Embryonic facial prominence (tissue), 1 donor: Measurements from ENCODE around the gene PKDCC.
A peak's percentile ranks its signal among the peaks of the same experiment; 100 is the strongest.
"Not testable (repeated sequence)": the region's sequence is repeated elsewhere in the genome, so short reads cannot be mapped to it uniquely, and the experiment has no call there.

ENCODE experiments used
- DNase-seq: peaks from one replicate; pipeline ENCODE4 v3.0.0-alpha.2; 2016; ENCODE audit errors: extremely low spot score

PKDCC gene

DNA sequence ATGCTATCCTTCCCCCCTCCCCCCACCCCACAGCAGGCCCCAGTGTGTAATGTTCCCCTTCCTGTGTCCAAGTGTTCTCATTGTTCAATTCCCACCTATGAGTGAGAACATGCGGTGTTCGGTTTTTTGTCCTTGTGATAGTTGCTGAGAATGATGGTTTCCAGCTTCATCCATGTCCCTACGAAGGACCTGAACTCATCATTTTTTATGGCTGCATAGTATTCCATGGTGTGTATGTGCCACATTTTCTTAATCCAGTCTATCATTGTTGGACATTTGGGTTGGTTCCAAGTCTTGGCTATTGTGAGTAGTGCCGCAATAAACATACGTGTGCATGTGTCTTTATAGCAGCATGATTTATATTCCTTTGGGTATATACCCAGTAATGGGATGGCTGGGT is 17.9 kb downstream of the PKDCC start:
- not testable (repeated sequence) for DNase-seq

DNA sequence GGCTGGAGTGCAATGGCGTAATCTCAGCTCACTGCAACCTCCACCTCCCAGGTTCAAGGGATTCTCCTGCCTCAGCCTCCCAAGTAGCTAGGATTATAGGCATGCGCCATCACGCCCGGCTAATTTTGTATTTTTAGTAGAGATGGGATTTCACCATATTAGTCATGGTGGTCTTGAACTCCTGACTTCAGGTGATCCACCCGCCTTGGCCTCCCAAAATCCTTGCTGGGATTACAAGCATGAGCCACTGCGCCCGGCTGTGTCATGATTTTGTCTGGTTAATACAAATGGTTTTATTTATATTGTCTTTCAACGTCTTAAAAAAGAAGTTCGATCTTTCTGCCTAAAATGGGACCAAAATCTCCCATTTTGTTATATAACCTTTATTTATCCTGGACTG is 19.2 kb downstream of the PKDCC start:
- not testable (repeated sequence) for DNase-seq

DNA sequence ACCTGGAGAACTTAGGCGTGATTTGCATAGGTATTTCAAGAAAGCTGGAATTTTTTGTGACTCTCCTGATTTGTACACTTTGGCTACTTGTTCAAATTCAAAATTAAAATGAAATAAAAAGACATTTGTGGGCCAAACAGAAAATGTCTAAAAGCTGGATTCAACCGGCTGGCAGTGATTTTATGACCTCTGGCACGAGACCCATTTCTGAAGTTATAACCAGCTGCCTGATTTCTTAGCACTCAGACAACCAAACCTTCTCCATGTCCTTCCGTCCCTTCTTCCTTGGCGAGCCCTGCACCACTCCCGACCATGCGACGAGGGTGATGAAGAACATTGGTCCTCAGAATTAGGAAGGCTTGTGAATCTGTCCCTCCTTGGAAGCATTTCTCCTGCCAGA is 19.7 kb downstream of the PKDCC start:
- no peak for DNase-seq

DNA sequence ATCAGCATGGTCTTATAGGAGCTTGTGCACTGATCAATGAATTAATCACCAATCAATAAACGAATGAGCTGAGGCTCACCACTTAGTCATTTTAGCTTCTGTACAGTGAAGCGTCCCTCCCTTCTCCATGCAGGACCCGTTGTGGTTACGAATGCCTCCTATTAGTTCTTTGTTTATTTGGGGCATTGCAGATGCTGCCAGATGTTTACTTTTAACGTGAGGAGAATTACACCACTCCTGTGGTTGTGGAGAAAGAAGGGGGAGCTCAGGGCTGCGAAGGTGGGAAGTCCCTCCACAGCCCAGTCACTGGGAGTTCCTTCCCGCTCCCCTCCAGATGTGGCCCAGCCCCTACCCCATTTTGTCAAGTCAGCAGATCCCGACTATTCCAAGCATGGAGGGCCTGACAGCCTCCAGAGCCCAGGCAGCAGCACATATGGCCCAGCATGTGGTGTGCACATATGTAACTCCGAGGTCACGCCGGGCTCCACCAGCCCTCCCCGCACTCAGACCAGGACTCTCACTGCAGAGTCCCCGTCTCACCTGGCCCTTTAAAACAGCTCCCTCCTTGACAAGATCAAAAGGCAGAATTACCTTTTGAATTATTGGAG is 20.9 kb downstream of the PKDCC start:
- DNase-seq: no peak

DNA sequence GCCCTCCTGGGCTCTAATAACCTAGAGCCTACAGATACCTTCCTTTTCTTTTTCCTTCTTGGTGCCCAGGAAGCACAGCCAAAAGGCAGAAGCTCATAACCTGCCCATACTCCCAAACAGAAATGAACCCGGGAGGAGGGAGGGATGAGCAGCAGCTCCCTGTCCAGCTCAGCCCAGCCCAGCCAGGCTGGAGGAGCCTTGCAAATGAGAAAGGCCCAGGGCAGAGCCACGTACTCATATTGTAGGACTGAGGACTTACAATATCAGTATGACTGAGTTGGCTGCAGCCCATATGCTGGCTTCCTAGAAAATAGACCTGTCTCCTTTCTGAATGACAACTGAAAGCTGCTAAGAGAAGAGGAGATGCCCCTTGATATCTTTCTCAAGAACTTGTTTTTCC is 21.7 kb downstream of the PKDCC start:
- no peak for DNase-seq

DNA sequence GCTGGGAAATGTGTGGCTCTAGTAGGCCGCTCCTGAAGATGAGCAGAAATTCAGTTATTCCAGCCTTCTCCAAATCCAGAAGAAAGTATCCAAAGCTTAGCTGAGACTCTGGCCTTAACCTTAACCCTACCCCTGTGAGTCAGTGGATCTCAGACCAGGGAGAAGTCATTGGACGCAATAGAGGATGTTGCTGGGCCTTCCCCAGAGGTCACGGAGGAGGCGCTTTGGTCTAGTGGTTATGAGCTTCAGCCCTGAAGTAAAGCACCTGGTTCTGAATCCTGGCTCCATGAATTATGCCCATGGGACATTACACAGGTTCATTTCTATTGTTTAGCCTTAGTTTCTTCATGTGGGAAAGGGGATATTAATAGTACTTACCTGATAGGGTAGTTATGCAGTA is 24.0 kb downstream of the PKDCC start:
- DNase-seq: no peak

DNA sequence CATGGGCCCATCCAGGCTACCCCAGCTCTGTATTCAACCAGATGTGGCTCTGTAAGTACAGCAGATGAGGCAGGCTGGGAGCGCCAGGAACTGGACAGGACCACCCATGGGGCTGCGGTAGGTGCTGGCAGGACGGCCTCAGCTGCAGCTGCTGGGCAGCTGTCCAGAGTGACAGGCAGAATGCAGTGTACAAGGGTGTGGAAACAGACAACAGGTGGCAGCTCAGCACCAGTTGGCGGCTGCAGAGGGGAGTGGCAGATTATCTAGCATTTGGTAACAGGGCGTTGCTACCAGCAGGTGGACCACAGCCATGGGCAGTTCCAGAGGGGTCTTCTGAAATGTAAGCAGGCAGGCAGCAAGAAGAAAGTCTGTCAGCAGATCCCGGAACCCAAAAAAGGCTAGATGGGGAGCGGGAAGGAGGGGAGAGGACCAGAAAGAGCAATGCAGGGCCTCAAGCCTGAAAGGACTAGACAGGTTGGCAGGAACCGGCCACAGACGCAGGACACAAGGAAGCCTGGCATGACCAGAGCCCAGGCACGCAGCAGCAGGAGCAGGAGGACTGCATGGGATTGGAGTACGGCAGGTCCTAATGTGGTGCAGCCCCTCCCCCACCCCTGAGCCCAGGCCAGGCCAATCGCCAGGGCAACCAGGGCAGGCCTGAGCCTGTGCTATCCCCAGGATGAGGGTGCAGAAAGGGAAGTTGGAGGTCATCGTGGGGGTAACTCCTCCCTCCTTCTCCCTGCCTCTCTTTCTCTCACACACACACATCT is 24.7 kb downstream of the PKDCC start:
- DNase-seq: no peak

DNA sequence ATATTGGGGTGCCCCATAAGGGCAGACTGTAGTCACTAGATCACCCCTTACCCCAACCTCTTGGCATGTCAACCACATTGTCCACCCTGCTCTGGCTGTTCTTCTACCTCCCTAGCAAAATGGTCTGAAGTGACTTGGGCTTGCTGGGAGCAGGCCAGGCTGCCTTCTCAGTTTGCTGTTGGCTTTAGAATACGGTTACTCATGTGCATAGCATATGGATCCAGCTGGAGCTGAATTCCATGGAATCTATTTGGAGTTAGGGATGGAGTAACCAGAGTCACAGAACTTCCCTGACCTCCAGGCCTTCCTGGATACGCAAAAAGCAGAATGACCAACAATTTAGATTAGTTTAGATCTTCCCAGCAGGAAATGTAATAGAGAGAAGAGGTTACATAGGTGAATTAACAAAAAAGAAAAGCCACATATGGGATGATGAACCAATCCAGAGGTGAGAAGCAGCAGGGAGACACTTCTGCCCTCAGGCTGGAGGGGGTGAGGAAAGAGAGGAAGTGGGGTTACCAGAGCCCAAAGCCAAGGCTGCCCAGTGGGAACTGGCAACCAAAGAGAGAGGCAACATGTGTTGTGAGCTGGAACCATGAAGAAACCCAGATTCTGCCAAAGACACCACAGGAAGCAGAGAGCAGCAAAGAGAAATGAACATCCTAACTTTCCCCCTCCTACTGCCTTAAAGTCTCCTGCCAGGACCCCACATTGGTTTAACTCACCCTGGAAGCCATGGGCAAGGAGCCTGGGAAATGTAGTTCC is 26.1 kb downstream of the PKDCC start:
- no peak for DNase-seq

DNA sequence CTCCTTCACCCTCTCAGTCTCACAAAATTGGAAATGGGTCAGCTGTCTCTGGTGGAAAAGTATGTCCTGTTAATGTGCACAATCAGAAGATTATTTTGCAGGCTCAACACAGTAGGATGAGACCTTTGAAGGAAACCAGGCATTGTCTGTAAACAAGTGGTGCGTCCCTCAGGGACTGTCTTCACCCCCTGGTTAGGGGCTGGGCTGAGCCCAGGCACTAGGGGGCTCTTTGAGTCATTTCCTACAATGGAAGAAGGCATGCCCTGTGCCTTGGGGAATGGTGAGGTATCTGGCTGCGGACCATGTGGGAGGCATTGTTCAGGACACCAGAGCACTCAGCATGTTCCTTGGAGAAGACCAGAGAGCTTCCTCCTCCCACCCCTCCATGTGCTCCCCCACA is 26.8 kb downstream of the PKDCC start:
- DNase-seq: no peak

DNA sequence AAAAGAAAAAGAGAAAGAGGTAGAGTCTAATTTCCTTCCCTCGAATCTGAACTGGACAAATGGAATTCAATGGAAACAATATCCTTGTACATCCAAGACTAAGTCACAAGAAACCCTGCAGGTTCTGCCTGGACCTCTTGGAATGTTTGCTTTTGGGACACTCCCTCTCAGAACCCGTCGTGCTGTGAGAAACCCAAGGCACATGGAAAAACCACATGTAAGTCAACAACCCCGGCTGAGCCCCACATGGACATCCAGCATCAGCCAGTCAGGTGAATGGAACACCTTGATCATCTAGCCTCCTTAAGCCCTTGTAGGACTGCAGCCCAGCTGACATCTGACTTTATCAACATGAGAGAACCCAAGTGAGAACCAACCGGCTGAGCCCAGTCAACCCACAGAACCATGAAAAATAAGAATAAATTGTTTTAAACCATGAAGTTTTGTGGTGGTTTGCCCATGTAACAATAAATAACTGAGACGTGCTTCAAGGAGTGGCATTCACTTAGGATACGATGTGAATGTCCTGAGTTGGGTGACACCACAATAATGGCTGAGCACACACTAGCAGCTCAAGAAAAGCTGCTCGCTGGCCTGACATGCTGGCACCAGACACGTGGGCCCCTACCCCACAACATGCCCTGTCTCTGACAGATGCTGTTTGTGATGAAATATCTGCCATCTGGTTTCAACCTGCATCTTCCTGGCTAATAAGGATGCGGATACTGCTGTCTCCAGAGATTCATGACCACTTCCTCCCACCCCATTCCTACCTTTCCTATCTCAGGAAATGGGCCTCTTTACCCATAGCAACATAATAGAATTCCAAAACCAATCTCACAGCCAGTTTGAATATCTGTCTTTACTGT is 28.8 kb downstream of the PKDCC start:
- no peak for DNase-seq

DNA sequence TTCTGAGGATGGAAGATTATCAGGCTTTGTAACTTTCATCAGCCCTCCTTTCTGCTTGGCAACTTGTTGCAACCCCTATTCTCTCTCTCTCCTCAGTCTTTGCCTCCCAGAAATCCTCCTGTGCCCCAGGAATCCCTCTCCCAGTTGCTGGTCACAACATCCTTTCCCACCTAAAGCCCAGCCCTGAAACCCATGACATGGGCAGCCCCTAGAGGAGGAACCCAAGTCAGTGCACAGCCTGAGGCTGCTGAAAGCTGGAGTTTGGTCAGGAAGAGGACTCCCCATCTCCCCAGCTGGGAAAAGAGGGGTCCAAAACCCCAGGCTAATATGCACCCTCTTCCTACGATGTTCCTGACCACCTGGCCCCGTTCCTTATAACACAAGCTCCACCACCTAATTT is 29.5 kb downstream of the PKDCC start:
- DNase-seq: no peak

DNA sequence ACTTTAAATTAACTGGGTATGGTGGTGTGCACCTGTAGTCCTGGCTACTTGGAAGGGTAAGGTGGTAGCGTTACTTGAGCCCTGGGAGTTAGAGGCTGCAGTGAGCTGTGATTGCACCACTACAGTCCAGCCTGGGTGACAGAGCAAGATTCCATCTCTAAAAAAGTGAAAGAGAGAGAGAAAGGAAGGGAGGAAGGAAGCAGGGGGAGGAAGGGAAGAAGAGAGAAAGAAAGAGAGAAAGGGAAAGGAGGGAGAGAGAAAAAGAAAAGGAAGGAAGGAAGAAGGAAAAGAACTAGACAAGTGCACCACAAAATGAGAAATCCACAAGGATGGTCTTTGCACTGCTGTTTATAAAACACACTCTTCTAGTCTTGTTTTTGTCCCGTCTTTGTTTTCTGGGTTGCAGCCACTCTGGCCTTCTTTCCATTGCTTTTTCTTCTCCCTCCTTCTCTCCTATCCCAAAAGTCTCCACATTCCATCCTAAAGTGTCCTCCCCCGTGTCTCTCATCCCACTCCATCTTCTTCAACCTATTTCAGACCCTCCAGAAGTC is 32.0 kb downstream of the PKDCC start:
- DNase-seq: no peak

DNA sequence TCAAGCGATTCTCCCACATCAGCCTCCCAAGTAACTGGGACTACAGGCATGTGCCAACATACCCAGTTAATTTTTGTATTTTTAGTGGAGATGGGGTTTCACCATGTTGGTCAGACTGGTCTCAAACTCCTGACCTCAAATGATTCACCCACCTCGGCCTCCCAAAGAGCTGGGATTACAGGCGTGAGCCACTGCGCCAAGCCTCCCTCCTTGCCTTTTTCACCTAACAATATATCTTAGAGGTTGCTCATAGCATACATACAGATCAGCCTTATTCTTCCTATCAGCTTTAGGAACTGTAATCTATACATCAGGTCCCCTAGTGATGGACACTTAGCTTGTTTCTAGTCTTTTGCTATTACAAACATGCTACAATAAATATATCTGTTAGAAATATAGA is 33.3 kb downstream of the PKDCC start:
- DNase-seq: not testable (repeated sequence)

DNA sequence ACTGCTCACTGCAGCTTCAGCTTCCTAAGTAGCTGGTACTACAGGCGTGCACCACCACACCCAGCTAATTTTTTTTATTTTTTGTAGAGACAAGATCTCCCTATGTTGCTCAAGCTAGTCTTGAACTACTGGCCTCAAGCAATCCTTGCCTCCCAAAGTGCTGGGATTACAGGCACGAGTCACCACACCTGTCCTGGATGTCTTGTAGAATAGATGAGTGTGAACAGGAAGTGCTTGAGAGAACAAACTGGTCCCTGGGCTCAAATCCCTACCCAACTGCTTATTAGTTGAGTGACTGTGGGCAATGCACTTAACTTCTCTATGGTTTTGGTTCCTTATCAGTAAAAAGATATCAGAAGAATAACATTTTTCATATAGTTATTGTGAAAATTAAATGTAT is 34.2 kb downstream of the PKDCC start:
- DNase-seq: no peak

DNA sequence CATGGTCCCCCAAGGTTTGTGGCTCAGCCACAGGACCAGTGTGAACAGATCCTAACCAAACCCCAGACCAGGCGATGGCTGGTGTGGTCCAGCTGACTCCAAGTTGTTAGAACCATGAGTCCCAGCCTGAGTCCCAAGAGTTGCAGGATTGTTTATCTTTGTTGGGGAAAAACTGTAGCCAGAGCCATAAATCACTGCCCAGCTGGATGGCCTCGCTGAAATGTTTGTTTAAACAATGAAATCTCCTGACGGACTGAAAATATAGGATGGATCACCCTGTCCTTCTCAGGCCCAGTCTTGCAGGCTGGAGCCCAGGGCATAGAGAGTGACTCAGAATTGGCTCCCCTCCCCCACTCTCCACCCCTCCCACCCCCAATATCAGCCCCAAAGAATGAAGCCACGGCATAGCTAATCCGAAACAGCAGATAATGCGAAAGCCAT is 36.4 kb downstream of the PKDCC start:
- no peak for DNase-seq

DNA sequence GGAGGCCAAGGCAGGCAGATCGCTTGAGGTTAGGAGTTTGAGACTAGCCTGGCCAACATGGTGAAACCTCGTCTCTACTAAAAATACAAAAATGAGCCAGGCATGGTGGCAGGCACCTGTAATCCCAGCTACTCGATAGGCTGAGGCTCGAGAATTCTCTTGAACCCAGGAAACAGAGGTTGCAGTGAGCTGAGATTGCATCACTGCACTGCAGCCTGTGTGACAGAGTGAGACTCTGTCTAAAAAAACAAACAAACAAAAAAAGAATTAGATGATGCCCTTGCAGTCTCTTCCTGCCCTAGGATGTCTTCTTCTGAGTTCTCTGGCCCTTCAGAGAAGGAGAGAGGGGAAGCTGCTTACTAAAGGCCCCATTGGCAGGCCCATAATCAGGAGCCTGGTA is 37.2 kb downstream of the PKDCC start:
- not testable (repeated sequence) for DNase-seq

DNA sequence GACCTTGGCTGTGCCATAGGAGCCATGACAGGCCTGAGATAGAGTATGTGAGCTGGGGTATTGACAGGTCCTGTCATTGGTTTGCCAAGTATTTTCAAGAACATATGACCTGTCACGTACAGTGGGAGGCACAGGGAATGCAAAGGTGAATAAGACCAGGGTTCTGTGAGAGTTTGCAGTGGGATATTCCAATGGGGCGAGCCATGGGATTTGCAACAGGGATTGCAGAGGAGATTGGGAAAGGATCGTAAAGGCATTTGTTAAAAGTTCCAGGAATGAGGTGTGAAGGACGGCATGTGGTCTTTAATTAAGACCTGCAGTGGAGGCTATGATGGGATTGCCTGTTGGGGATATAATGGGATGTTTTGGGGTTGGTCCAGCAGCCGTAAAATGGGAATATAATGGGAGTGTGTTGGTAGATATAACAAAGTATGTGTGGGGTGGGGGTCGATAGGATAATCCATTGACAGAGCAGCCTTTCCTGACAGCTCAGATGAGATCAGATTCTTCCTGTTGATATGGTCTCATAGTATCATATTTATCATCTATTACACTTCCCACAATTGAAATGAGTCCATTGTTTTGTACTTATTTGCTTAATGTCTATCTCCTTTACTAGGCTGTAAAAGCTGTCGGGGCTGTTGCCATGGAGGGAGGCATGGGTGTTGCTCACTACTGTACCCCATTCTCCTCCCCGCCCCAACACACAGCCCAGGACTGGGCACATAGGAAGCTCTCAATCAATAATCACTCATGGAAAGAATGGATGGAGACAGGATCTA is 38.1 kb downstream of the PKDCC start:
- no peak for DNase-seq

DNA sequence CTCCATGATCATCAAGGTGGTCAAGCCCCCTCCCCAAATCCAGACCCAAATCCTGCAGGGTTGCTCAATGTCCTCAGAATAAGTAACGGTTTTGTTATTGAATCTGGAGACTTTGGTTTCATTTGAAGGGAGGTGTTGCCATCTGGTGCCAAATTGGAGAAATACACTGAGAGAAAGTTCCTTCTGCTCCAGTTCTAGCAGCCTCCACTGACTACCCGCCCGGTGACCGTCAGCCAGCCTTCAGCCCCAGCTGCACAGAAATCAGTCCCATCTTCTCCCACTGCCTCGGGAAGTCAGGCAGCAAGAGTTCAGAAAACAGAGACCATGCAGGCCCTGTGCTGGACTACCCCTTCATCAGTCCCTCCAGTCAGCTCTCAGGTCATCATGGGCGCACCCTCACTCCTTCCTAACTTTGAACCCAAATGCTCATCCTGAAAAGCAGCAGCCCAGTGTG is 38.7 kb downstream of the PKDCC start:
- DNase-seq: peak; percentile 64

DNA sequence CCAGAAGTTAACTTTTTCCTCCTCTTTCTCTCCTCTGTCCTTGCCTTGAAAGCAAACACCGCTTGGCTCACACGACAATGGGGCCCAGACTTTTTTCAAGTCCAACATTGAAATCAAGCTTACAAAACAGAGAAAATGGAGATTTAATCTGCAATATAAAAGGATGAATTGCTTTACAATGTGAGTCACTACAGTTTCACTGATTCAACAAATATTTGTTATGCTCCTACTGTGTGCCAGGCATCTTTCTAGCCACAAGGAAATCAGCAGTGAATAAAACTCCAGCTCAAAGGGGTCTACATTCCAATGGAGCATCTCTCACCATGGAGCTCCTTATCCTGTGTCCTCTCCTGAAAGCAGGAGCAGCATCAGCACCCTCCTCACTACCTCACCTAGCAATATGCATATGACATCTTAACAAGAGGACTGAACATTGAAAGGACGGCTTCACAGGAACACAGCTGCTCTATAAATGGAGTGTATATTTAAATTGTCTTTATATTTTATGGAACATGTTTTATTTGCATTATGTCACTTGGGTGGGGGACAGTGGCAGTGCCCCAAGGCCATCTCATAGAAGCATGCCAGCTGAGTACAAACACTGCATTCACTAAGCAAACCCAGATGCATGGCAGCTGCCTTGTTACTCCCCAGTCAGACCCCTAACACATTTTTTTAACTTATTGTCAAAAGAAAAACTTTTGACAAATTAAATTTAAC is 39.5 kb downstream of the PKDCC start:
- no peak for DNase-seq

DNA sequence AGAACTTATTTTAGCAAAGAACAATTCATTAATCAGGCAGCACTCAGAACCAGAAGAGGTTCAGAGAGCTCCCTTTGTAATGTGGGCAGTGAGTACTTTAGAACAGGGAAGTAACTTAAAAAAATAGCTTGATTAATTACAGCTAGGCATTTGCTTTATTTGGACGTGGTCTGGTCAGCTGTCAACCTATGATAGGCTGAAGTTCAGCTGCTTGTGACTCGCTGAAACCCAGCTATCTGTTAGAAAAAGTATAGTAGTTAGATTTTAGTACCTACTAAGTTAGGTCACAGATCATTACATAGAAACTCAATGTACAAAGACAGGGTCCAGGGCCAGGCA is 40.0 kb downstream of the PKDCC start:
- DNase-seq: no peak
